PFSK-1 (cell line): ENCODE results near the gene RNF217.

Experiments
- FOXP2 ChIP-seq: optimal IDR thresholded peaks from 2 replicates; pipeline ENCODE3; 2011; ENCODE audit warnings: borderline replicate concordance, control low read depth, inconsistent platforms; ENCODE audit not compliant: insufficient read depth; ENCODE audit errors: extremely low read length, extremely low read depth
- POLR2AphosphoS5 ChIP-seq: IDR thresholded peaks from 2 replicates; pipeline ENCODE4 v1.6.1; 2012; ENCODE audit warnings: low read depth, mild to moderate bottlenecking, control low read depth, low read length, moderate library complexity
- REST ChIP-seq, 2 experiments: IDR thresholded peaks; 2 replicates each; pipeline versions ENCODE4 v1.6.1 to v1.8.0; 2011 to 2012; ENCODE audit warnings: low read depth in 2 of 2, low read length in 2 of 2, control low read depth in 1 of 2, inconsistent platforms in 1 of 2, mild to moderate bottlenecking in 1 of 2, moderate library complexity in 1 of 2; ENCODE audit not compliant: insufficient read depth in 1 of 2
- SIN3A ChIP-seq: IDR thresholded peaks from 2 replicates; pipeline ENCODE4 v1.6.1; 2012; ENCODE audit warnings: mild to moderate bottlenecking, low read length, moderate library complexity, borderline replicate concordance; ENCODE audit not compliant: insufficient read depth
- TAF1 ChIP-seq: IDR thresholded peaks from 2 replicates; pipeline ENCODE4 v1.6.1; 2012; ENCODE audit warnings: low read length, control low read depth, borderline replicate concordance; ENCODE audit not compliant: insufficient read depth

RNF217 gene

GRCh38 chr6:124955108-124955856, 7.0 kb upstream of the RNF217 start:
- TF ChIP-seq FOXP2 (no peak), SIN3A (no peak), TAF1 (no peak), REST (IDR thresholded peaks at IDR 0.05; ENCODE audit: insufficient read depth in 1 of 2, low read depth in 2 of 2, low read length in 2 of 2) (no peak), POLR2AphosphoS5 (no peak)

DNA sequence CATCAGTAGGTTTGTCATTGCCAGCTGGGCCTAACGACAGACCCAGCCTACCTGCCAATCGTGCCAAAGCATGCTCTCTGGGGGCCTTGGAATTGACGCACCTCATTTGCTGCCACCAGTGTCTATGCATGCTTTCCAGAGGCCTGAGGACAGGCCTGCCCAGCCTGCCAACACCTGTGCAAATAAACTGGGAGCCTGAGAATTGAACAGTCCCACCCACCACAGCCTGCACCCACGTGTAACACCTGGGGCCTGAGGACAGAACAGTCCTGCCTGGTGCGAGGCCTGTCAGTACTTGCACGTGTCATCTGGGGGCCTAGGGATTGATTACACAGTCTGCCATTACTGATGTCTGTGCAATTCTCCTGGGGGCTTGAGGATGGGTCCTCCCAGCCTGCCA, 6.2 kb upstream of the RNF217 start:
- no peak for TF ChIP-seq FOXP2
- TF ChIP-seq TAF1: no peak
- TF ChIP-seq REST (IDR thresholded peaks at IDR 0.05; ENCODE audit: insufficient read depth in 1 of 2, low read depth in 2 of 2, low read length in 2 of 2): no peak

DNA sequence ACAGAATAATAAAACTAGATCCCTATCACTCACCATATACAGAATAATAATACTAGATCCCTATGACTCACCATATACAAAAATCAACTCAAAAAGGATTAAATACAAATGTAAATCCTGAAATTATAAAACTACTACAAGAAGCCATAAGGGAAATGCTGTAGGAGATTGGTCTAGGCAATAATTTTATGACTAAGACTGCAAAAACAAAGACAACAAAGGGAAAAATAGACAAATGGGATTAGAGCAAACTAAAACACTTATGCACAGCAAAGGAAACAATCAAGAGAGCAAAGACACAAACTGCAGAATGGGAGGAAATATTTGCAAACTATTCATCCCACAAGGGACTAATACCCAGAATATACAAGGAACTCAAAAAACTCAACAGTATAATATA, 4.1 kb upstream of the RNF217 start:
- TF ChIP-seq TAF1 (no peak), SIN3A (no peak), FOXP2 (no peak), REST (IDR thresholded peaks at IDR 0.05; ENCODE audit: insufficient read depth in 1 of 2, low read depth in 2 of 2, low read length in 2 of 2) (no peak), POLR2AphosphoS5 (no peak)

DNA sequence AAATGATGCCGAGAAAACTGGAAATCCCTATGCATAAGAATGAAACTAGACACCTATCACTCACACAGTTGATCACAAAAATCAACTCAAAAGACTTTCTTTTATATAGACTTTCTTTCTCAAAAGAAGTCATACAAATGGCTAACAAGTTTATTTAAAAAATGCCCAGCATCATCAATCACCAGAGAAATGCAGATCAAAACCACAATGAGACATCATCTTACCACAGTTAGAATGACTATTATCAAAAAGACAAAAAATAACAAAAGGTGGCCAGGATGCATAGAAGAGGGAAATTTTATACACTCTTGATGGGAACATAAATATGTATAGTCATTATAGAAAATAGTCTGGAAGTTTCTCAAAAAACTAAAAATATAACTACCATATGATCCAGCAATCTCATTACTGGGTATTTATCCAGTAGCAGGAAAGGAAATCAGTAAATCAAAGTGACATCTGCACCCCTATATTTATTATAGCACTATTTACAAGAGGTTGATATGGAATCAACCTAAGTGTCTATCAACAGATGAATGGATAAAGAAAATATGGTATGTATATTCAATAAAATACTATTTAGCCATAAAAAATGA, 3.4 kb upstream of the RNF217 start:
- TF ChIP-seq SIN3A (no peak), FOXP2 (no peak), TAF1 (no peak), POLR2AphosphoS5 (no peak), REST (IDR thresholded peaks at IDR 0.05; ENCODE audit: insufficient read depth in 1 of 2, low read depth in 2 of 2, low read length in 2 of 2) (no peak)
